DND-41 (cell line): Measurements from ENCODE around the gene CYB561D2.

ENCODE experiments used
- EZH2 ChIP-seq: IDR thresholded peaks from 3 replicates; pipeline ENCODE4 v1.6.1; 2012; ENCODE audit warnings: borderline replicate concordance, low read depth, mild to moderate bottlenecking, moderate library complexity, low read length, inconsistent platforms; ENCODE audit not compliant: severe bottlenecking
- TF ChIP-seq, protein P1 (sequence below): IDR thresholded peaks from 2 replicates; pipeline ENCODE4 v1.5.1; 2012; ENCODE audit warnings: borderline replicate concordance, low read length, moderate library complexity, mild to moderate bottlenecking; ENCODE audit not compliant: poor library complexity, severe bottlenecking; ENCODE audit errors: extremely low read depth

DNA sequence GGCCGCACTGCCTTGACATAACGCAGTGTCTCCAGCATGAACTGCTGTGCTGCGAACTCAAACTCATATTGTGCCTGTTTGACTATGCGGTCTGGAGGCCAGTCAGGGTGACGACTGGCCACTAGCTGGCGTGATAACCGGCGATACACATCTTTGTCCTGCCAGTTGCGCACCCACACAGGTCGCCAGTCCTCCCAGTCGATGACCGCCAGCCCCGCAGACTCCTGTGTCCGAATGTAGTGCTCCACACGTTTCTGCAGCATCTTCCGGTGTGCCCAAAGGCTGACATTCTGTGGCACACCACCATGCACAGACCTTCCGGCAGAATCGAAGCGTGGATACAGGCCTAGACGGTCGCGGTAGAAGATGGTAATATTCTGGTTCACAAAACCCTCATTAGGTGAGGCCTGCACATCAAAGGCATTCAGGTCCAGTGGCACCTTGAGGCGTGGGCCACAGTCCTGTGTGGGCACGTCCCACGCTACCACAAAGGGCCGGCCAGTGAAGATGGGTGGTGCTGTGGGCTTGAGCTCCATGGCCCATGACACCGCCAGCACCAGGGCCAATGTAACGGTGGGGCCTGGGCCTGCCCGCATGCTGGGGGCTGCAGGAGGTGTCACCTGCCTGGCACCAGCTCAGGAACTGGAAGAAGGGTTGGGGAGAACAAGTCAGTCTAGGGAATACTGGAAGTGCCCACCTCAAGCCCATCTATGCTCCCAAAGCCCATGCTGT lies 30.6 kb upstream of the CYB561D2 start:
- TF ChIP-seq, protein P1, sequence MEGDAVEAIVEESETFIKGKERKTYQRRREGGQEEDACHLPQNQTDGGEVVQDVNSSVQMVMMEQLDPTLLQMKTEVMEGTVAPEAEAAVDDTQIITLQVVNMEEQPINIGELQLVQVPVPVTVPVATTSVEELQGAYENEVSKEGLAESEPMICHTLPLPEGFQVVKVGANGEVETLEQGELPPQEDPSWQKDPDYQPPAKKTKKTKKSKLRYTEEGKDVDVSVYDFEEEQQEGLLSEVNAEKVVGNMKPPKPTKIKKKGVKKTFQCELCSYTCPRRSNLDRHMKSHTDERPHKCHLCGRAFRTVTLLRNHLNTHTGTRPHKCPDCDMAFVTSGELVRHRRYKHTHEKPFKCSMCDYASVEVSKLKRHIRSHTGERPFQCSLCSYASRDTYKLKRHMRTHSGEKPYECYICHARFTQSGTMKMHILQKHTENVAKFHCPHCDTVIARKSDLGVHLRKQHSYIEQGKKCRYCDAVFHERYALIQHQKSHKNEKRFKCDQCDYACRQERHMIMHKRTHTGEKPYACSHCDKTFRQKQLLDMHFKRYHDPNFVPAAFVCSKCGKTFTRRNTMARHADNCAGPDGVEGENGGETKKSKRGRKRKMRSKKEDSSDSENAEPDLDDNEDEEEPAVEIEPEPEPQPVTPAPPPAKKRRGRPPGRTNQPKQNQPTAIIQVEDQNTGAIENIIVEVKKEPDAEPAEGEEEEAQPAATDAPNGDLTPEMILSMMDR: no peak
- no peak for TF ChIP-seq EZH2
